ENCODE measurements around the gene DNAJC9.

DNA sequence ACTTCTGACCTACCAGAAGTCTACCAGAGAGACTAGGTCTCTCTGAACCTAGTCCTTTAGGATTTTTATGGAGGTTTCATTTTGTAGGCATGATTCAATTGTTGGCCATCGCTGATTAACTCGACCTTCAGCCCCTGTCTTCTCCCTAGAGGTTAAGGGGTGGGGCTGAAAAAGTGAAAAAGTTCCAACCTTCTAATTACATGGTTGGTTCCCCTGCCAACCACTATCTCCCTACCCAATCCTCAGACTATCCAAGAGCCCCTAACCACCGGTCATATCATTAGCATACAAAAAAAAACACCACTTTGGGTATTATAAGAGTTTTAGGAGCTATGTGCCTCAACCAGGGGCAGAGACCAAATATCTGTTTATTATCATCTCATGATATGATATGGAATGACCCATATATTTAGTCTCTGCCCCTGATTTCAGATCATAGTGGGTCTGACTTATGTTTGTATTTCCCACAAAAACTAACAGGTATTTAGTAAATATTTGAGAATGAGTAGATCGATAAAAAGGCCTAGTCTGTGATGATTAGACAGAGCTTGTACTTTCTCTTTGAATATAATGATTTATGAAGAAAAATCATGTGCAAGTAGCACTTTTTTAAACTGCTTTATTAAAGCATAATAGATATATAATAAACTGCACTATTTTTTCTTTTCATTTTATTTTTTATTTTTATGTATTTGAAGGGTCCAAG, 35.8 kb downstream of the DNAJC9 start:
- TF ChIP-seq, protein P1, sequence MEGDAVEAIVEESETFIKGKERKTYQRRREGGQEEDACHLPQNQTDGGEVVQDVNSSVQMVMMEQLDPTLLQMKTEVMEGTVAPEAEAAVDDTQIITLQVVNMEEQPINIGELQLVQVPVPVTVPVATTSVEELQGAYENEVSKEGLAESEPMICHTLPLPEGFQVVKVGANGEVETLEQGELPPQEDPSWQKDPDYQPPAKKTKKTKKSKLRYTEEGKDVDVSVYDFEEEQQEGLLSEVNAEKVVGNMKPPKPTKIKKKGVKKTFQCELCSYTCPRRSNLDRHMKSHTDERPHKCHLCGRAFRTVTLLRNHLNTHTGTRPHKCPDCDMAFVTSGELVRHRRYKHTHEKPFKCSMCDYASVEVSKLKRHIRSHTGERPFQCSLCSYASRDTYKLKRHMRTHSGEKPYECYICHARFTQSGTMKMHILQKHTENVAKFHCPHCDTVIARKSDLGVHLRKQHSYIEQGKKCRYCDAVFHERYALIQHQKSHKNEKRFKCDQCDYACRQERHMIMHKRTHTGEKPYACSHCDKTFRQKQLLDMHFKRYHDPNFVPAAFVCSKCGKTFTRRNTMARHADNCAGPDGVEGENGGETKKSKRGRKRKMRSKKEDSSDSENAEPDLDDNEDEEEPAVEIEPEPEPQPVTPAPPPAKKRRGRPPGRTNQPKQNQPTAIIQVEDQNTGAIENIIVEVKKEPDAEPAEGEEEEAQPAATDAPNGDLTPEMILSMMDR (IDR thresholded peaks at IDR 0.05 in 4 of 5, conservative IDR thresholded peaks at IDR 0.05 in 1 of 5) = no peak
- no peak for TF ChIP-seq POLR2A (IDR thresholded peaks at IDR 0.05)

All from gastrocnemius medialis (tissue), 4 donors.